ENCODE data around the gene THAP7. TPM values are rescaled to one million over a fixed set of nuclear protein-coding genes. Genes with fewer than 3 reads are reported as not detected.

THAP7 gene
- total and polyA plus RNA-seq, 2 of the 13 experiments (the other 11 are each of a cell fraction or from before 2014, with no cell fraction given) = 13.0 to 25.5 TPM

DNA sequence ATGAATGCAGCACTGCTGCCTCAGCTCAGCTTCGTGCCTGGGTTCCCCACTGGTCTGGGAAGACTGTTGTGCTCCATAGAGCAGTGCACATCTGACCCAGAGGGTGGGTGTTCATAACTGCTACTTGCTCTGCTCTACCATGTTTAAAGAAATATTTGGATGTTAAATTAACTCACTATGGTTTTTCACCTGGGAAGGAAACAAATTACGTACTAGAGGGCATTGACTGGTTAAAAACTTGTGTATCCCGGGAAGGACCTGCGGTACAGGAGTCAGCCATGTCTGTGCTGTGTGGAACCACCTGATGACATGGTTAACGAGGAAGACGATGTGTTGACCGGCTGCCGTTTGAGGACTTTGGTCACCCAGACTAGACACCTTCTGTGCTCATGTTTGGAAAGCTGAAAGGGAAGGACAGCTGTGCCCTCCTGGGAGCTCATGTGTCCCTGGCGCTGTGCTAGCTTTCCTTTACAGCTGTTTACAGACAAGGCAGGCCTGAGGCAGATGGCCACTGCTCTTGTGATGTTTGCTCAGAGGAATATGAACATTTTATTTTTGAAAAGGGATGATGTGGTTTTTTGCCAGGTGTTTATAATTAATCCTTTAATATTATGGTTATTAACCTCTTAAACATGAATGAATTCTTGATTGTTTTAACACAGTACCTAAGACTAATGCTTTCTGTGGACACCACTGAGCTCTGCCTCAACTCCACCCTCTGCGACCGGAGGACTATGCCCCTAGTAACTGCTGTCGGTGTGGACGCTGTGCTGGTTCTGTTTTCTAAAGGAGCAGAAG is 49.2 kb downstream of the THAP7 start (continued):
- 0 out of 2 replicates have a peak, but pooled peaks have one; percentile 24 for TF ChIP-seq NCOA2 (CRISPR knock-in tag; IDR thresholded peaks at IDR 0.05)
- TF ChIP-seq HOXA7 (CRISPR knock-in tag; IDR thresholded peaks at IDR 0.05) = no peak
- no peak for TF ChIP-seq NFE2 (CRISPR knock-in tag; IDR thresholded peaks at IDR 0.05)
- no peak for TF ChIP-seq ZNF282 (IDR thresholded peaks at IDR 0.05; ENCODE audit: partially characterized antibody)
- TF ChIP-seq, protein P1, sequence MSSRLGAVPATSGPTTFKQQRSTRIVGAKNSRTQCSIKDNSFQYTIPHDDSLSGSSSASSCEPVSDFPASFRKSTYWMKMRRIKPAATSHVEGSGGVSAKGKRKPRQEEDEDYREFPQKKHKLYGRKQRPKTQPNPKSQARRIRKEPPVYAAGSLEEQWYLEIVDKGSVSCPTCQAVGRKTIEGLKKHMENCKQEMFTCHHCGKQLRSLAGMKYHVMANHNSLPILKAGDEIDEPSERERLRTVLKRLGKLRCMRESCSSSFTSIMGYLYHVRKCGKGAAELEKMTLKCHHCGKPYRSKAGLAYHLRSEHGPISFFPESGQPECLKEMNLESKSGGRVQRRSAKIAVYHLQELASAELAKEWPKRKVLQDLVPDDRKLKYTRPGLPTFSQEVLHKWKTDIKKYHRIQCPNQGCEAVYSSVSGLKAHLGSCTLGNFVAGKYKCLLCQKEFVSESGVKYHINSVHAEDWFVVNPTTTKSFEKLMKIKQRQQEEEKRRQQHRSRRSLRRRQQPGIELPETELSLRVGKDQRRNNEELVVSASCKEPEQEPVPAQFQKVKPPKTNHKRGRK (CRISPR knock-in tag; IDR thresholded peaks at IDR 0.05) = 0 out of 2 replicates have a peak, but pooled peaks have one; percentile 19
- no peak for TF ChIP-seq TCF7 (IDR thresholded peaks at IDR 0.05; ENCODE audit: low read depth)
- peak; percentile 70; the same call in 1 of the 2 replicates for TF ChIP-seq SPEN (CRISPR knock-in tag; IDR thresholded peaks at IDR 0.05; ENCODE audit: low read depth)
- no peak for TF ChIP-seq TMF1 (CRISPR knock-in tag; IDR thresholded peaks at IDR 0.05; ENCODE audit: low read depth)
- no peak for TF ChIP-seq SSRP1 (CRISPR knock-in tag; IDR thresholded peaks at IDR 0.05)
- TF ChIP-seq, protein P2, sequence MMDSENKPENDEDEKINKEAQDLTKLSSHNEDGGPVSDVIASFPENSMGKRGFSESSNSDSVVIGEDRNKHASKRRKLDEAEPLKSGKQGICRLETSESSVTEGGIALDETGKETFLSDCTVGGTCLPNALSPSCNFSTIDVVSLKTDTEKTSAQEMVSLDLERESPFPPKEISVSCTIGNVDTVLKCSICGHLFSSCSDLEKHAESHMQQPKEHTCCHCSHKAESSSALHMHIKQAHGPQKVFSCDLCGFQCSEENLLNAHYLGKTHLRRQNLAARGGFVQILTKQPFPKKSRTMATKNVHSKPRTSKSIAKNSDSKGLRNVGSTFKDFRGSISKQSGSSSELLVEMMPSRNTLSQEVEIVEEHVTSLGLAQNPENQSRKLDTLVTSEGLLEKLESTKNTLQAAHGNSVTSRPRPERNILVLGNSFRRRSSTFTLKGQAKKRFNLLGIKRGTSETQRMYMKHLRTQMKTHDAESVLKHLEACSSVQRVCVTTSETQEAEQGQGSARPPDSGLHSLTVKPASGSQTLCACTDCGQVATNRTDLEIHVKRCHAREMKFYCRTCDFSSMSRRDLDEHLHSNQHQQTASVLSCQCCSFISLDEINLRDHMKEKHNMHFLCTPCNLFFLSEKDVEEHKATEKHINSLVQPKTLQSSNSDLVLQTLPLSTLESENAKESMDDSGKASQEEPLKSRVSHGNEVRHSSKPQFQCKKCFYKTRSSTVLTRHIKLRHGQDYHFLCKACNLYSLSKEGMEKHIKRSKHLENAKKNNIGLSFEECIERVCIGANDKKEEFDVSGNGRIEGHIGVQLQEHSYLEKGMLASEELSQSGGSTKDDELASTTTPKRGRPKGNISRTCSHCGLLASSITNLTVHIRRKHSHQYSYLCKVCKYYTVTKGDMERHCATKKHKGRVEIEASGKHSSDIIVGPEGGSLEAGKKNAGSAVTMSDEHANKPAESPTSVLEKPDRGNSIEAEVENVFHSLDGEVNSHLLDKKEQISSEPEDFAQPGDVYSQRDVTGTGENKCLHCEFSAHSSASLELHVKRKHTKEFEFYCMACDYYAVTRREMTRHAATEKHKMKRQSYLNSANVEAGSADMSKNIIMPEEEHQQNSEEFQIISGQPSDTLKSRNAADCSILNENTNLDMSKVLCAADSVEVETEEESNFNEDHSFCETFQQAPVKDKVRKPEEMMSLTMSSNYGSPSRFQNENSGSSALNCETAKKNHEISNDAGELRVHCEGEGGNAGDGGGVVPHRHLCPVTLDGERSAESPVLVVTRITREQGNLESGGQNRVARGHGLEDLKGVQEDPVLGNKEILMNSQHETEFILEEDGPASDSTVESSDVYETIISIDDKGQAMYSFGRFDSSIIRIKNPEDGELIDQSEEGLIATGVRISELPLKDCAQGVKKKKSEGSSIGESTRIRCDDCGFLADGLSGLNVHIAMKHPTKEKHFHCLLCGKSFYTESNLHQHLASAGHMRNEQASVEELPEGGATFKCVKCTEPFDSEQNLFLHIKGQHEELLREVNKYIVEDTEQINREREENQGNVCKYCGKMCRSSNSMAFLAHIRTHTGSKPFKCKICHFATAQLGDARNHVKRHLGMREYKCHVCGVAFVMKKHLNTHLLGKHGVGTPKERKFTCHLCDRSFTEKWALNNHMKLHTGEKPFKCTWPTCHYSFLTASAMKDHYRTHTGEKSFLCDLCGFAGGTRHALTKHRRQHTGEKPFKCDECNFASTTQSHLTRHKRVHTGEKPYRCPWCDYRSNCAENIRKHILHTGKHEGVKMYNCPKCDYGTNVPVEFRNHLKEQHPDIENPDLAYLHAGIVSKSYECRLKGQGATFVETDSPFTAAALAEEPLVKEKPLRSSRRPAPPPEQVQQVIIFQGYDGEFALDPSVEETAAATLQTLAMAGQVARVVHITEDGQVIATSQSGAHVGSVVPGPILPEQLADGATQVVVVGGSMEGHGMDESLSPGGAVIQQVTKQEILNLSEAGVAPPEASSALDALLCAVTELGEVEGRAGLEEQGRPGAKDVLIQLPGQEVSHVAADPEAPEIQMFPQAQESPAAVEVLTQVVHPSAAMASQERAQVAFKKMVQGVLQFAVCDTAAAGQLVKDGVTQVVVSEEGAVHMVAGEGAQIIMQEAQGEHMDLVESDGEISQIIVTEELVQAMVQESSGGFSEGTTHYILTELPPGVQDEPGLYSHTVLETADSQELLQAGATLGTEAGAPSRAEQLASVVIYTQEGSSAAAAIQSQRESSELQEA (CRISPR knock-in tag; IDR thresholded peaks at IDR 0.05; ENCODE audit: not compliant biosample characterization) = no peak
- TF ChIP-seq, protein P3, sequence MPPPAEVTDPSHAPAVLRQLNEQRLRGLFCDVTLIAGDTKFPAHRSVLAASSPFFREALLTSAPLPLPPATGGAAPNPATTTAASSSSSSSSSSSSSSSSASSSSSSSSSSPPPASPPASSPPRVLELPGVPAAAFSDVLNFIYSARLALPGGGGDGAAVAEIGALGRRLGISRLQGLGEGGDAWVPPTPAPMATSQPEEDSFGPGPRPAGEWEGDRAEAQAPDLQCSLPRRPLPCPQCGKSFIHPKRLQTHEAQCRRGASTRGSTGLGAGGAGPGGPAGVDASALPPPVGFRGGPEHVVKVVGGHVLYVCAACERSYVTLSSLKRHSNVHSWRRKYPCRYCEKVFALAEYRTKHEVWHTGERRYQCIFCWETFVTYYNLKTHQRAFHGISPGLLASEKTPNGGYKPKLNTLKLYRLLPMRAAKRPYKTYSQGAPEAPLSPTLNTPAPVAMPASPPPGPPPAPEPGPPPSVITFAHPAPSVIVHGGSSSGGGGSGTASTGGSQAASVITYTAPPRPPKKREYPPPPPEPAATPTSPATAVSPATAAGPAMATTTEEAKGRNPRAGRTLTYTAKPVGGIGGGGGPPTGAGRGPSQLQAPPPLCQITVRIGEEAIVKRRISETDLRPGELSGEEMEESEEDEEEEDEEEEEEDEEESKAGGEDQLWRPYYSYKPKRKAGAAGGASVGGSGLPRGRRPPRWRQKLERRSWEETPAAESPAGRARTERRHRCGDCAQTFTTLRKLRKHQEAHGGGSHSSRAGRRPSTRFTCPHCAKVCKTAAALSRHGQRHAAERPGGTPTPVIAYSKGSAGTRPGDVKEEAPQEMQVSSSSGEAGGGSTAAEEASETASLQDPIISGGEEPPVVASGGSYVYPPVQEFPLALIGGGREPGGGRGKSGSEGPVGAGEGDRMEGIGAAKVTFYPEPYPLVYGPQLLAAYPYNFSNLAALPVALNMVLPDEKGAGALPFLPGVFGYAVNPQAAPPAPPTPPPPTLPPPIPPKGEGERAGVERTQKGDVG (CRISPR knock-in tag; IDR thresholded peaks at IDR 0.05; ENCODE audit: borderline replicate concordance) = 0 out of 2 replicates have a peak, but pooled peaks have one; percentile 68
- TF ChIP-seq, protein P4, sequence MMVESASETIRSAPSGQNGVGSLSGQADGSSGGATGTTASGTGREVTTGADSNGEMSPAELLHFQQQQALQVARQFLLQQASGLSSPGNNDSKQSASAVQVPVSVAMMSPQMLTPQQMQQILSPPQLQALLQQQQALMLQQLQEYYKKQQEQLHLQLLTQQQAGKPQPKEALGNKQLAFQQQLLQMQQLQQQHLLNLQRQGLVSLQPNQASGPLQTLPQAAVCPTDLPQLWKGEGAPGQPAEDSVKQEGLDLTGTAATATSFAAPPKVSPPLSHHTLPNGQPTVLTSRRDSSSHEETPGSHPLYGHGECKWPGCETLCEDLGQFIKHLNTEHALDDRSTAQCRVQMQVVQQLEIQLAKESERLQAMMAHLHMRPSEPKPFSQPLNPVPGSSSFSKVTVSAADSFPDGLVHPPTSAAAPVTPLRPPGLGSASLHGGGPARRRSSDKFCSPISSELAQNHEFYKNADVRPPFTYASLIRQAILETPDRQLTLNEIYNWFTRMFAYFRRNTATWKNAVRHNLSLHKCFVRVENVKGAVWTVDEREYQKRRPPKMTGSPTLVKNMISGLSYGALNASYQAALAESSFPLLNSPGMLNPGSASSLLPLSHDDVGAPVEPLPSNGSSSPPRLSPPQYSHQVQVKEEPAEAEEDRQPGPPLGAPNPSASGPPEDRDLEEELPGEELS (CRISPR knock-in tag; IDR thresholded peaks at IDR 0.05) = peak; percentile 50; the same call in 1 of the 2 replicates
